ENCODE results near the gene TADA3.

The TADA3 gene

GRCh38 chr3:9809239-9809614 is 17.0 kb upstream of the TADA3 start:
- DNase-seq: peak; percentile 43 to 48

DNA sequence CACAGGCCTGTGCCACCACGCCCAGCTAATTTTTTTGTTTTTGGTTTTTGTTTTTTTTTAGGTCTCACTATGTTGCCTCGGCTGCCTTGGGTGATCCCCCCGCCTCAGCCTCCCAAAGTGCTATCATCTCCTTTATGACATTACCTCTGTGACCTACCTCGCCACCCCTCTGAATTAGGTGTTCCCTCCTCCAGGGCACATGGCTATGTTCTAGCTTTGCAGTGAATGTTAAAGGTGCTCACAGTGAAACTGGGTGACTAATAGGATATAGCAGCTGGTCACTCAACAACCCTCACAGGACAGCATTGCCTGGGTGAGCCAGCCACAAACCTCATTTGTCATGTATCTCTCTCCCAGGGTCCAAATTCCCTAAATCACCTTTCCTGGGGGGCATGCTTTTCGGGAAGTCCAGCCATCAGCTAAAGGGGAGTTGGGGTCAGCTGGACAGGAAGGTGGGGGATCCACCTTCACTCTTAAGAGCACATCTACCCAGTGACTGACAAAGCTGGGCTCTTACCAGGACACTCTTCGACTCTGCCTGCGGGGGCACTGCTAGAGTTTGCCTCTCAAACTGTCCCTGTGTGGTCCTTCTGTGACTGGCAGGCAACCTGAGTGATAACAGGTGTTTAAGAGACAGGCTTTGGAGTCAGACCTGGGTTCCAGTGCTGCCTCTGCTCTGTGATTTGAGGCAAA is 16.2 kb upstream of the TADA3 start:
- peak; percentile 67 to 69 for DNase-seq

GRCh38 chr3:9807981-9808344 is 15.7 kb upstream of the TADA3 start:
- no peak for DNase-seq

DNA sequence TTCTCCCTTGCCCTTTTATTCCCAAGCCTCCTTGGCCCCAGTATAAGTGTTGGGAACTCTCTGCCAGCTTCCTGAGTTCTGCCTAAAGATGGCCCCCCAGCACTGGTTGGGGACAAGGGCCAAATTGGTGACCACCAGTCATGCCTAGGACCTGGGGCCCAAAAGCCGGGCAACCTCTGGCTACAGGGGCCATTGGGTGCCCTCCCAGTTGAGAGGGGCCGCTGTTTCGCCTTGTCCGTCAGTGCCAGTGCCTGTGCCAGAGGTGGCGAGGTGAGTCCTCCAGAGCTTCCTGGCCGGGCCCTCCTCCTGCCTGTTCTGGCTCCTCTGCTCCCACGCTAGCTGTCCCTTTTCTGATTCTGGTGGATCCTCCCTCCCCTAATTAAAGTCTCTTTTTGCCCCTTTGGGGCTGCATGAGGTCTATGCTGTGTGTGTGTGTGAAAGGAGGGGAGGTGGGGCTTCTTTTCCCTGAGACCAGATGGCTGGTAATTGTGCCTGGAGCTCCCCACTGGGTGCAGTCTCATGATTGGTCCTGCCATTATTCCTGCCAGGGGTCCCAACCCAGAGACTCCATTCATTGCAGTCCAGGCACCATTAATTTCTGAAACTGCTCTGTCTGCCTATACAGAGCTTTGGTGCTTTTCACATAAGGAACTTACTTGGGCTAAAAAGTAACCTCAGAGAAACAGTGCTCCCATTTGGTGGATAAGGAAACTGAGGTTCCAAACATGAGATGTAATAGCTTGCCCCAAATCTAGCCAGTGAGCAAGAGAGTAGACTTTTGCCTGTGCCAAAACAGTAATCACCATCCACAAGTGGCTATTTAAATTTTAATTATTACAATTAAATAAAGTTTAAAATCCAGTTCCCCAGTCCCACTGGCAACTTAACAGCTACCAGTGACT is 14.7 kb upstream of the TADA3 start:
- no peak for DNase-seq

DNA sequence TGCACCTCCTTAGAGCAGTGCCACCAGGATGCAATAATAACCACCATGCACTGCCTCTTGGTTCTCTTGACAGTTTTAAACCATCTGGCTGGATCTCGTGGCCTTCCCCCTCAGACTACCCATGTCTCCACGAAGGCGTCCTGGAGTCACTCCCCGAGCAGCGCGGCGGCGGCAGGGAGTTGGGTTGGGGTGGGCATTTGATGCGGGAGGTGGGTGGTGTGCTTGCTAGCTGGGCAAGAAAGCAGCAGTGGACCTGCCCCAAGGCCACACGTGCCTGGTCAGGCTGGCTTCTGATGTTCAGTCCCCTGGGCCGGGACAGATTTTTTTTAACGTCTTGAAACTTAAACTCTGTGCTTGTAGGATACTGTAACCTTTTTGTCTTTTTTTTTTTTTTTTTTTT is 13.9 kb upstream of the TADA3 start:
- no peak for DNase-seq

- no peak for DNase-seq
Observed at GRCh38 chr3:9804996-9805395, 12.7 kb upstream of the TADA3 start.

DNA sequence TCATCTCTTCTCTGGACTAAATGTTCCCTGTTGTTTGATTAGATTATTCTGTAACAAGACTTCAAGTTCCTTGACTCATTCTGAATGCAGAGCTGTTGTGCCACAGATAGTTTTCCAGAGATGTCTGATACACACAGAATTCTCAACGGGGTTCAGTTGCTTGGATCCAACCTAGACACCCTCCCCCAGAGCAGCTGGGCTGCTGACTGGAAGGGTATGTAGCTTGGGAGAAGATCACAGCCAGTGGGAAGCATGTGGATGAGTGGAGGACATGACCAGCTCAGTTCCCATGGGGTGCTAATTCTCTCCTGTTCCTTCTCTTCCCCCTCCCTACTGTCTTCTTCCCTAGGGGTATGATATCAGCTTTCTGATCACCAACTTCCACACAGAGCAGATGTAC is 11.2 kb upstream of the TADA3 start:
- DNase-seq: no peak

DNA sequence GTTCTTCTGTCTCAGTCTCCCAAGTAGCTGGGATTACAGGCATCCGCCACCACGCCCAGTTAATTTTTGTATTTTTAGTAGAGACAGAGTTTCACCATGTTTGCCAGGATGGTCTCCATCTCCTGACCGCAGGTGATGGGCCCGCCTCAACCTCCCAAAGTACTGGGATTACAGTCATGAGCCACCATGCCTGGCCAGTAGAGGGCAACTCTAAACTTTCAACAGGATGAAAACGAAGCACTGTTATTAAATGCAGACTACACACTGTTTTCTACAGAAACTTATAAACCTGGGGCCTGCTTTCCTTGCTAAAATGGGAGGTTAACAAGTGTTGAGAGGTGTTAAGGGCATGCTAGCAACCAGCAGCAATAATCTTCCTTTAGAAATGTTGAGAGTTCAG is 8.3 kb upstream of the TADA3 start:
- no peak for DNase-seq

GRCh38 chr3:9797196-9797945 is 5.1 kb upstream of the TADA3 start:
- no peak for DNase-seq

DNA sequence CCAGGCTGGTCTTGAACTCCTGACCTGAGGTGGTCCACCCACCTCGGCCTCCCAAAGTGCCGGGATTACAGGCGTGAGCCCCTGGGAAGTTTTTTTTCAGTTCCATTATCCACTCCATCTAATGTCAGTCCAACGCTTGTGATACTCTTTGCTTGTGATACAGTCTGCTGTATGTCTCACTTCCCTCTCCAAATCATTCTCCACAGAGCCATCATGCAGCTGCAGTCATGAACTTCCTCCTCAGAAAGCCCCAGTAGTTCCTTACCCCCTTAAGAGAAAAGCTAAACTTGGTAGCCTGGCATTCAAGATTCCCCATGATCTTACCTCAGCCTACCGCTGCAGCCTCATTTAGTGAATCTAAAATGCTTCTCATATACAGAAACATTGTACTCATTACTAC is 2.9 kb upstream of the TADA3 start:
- DNase-seq: no peak

GRCh38 chr3:9794400-9794799 is 2.1 kb upstream of the TADA3 start:
- no peak for DNase-seq

DNA sequence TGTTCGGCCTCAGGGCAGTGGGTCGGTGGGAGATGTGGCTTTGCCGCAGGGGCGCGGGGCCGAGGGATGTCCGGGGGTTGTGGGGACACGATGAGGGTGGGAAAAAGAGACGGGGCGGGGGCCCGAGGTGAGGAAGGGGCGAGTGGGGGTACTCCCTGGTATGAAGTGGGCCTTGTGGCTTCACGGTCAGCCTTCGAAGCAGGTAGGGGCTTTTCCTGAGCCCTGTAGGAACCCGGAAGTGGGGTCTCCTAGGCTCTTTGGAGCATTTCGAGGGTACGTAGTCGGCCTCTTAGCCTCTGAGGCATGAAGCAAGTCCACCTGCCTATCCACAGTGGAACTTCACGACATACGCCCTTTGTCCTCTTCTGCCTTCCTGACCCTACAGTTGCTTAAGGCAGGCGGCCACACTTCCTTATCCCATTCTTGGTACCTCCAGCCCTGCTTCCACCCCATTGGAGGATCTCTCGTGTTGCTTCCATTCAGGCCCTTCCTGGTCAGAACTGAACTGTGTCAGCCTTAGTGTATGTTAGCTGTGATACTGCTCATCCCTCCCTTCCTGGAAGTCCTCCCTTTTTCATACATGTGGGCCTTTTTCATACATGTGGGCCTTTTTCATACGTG is 998 bp upstream of the TADA3 start:
- DNase-seq: peak; percentile 60 to 62

DNA sequence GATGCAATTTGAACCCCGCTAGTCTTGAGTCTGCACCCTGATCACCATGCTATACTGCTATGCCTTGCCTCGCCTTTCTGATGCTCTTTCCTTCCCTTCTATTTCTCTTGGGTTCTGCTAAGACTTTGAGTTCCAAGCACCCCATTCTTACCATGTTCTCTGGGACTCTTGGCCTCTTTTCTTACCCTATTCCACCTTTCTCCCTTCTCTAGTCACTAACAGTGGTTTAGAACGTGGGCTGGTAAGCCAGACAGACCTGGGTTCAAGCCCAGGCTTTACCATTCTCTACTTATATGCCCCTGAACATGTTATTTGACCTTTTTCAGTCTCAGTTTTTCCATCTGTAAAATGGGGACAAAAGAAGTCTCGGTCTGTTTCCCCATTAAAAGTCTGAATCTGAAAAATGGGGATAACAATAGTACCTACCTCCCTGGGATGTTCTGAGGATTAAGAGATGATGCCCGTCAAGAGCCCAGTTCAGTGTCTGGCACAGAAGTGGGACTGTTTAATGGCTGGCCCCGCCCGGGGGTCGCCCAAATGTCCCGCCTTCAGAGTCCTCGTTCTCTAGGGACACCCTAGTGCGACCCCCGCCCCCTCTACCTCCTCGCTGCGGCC is 376 bp downstream of the TADA3 start:
- DNase-seq: no peak

DNA sequence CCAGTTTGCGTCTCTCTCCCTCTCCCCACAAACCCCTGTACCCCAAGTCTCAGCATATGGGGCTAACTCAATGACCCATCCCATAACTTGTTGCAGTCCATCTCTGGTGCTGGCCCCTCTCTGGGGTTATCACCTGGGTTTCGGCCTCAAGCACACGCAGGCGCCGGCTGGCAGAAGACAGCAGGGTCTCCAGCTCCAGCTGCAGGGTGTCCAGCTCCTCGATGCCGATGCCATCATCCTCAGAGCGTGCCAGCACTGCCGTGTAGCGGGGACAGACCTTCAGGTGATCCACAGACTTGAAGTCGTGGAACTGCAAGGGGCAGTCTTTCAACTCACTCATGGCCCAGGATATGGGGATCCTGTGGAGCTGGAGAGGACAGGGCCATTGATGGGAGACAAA is 1.1 kb downstream of the TADA3 start:
- DNase-seq: no peak

GRCh38 chr3:9787714-9788113 is 4.6 kb downstream of the TADA3 start:
- DNase-seq: peak; percentile 65

GRCh38 chr3:9786825-9787669 is 5.2 kb downstream of the TADA3 start:
- peak in 1 of 2 experiments; percentile 49 for DNase-seq

DNA sequence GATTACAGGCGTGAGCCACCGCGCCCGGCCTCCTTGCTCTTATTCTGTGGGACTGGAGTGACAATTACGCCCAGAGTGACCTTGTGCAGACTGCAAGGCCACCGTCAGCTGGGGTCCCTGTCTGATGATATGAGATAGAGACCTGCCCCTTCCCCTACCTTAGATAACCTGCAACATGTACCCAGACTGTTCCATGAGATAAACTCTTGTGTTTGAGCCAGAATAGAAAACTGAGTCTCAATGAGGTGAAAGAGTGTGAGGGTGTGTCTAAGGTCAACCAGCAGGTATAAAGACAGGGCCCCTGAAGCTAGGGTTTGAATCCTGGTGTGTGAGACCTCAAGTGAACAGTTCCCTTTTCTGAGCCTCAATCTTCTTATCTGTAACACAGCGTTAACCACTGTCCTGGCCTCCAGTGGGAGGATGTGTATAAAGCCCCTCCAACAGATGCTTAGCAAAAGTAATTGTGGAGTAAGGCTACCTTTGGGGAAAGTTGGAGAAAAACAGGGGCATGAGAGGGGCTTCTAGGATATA is 6.0 kb downstream of the TADA3 start:
- DNase-seq: no peak

DNA sequence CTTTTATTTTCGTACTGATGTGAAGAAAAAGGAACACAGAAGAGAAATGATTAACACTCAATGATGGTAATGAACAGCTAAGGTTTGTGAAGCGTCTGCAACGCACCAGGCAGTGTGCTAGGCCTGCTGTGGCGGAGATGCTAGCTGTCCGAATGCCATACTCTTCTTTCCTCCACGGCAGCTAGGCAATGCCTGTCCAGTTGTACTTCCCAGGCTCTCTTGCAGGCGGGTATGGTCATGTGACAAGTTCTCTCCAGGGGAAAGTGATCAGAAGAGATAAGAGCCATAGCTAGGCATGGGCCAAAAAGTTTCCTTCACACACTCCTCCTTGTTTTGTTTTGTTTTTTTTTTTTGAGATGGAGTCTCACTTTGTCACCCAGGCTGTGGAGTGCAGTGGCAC is 6.7 kb downstream of the TADA3 start:
- DNase-seq: no peak

DNA sequence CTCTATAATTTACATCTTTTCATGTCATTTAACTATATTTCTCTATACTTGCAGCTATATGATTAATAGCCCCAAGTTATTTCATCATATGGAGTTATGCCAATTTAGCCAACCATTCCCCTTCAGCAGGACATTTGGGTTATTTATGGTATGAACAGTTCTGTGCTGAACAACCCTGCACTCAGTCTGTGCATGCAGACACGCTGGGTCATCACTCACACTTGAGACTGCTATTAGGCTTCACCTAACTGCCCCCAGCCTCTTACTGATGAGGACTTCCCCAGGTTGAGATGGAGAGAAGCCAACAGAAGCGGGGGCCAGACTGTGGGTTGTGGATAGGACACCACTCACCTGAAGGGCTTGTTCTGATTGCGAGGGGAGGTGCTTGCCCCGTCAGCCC is 7.3 kb downstream of the TADA3 start:
- DNase-seq: no peak

DNA sequence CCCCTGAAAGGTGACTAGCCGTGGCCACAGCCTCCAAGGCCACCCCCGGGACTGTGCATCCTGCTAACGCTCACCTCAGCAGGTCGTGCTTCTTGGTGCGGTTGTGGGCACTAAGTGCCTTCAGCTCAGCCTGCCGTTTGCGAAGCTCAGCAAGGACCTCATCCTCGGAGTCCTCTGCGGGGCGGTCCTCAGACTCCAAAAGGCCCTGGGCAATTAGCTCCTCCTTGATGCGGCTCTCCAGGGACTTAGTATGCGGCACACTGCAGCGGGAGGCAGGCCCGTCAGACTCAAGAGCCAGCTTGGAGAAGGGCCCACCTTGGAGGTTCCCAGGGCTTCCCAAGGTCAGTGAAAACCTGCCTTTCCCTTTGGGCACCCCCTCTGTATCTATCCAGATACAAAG is 8.3 kb downstream of the TADA3 start:
- no peak for DNase-seq

- no peak for DNase-seq
Observed at GRCh38 chr3:9782770-9783169, 9.5 kb downstream of the TADA3 start.
